Stimulated activated CD8-positive, alpha-beta memory T cell treated with anti-CD3 and anti-CD28 coated beads, Interleukin-15, amount 100 ng/mL, for 1 hour (primary cell): Measurements from ENCODE around the gene PIWIL4.
A peak's percentile ranks its signal among the peaks of the same experiment; 100 is the strongest.

Experiments used
- DNase-seq: peaks from one replicate; pipeline ENCODE4 v3.0.0-alpha.2; 2020; ENCODE audit warnings: low read depth

The PIWIL4 gene

DNA sequence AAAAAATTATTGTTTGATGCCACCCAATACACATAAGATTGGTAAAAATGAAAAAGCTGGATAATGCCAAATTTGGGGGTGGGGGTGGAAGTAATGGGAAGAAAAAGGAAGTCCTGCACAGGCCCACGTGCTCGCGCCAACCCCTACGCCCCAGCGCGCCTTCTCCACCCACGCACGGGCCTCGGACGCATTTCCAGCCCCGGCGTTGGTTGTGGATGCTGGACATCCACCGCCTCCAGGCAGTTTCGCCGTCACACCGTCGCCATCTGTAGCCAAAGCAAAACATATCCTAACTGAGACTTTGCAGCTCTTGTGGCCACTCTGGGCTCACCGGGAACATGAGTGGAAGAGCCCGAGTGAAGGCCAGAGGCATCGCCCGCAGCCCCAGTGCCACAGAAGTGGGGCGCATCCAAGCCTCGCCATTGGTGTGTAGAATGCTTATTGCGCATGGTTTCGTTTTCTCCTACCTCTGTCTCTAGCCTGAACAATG, at the start of gene PIWIL4:
PIWIL4 (plus strand) TSS at position 188 of the 490 bp plus-strand sequence; CDS start at position 339, 151 bp downstream.
- DNase-seq = no peak

DNA sequence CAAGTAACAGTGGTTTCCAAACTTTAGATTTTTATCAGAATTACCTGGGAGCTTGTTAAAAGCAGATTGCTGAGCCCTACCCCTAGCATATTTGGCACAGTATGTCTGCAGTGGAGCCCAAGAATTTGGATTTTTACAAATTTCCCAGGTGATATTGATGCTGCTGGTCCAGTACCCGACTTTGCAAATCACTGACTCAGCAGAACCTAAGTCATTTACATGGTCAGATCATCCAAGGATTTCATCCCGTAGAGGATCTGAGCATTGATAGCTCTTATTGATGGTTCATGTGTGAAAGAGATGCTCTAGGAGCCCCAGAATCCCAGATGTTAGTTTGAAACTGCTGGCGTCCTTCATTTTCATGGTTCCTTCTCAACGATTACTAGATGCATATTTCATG, 48.9 kb upstream of the PIWIL4 start:
- no peak for DNase-seq

- no peak for DNase-seq
Measured at GRCh38 chr11:94519478-94520084, 47.6 kb upstream of the PIWIL4 start.

- no peak for DNase-seq
Measured at GRCh38 chr11:94521684-94522083, 45.5 kb upstream of the PIWIL4 start.

DNA sequence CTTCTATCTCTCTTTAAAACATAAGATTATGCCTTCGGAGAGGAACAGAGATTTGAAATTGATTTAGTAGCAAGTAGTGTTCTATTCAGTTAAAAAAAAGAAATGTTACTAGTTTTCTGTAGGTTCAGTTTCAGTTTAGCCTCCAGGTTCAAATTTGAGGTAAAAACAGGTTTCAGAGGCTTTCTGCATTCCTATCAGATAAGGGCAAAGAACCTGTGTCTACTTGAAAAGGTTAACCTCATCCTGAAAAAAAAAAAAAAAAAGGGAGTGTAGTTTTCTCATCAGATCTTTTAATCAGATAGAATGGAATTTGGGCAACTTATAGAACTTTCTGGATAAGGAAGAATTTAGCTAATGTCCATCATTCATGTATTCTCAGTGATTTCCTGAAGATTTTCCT, 42.8 kb upstream of the PIWIL4 start:
- DNase-seq = no peak

GRCh38 chr11:94525546-94526324, 41.4 kb upstream of the PIWIL4 start:
- no peak for DNase-seq

- no peak for DNase-seq
Measured at GRCh38 chr11:94526645-94527438, 40.3 kb upstream of the PIWIL4 start.

- no peak for DNase-seq
Measured at GRCh38 chr11:94528551-94528950, 38.6 kb upstream of the PIWIL4 start.

GRCh38 chr11:94532211-94532610, 35.0 kb upstream of the PIWIL4 start:
- DNase-seq = no peak

- no peak for DNase-seq
Measured at GRCh38 chr11:94533206-94533605, 34.0 kb upstream of the PIWIL4 start.

DNA sequence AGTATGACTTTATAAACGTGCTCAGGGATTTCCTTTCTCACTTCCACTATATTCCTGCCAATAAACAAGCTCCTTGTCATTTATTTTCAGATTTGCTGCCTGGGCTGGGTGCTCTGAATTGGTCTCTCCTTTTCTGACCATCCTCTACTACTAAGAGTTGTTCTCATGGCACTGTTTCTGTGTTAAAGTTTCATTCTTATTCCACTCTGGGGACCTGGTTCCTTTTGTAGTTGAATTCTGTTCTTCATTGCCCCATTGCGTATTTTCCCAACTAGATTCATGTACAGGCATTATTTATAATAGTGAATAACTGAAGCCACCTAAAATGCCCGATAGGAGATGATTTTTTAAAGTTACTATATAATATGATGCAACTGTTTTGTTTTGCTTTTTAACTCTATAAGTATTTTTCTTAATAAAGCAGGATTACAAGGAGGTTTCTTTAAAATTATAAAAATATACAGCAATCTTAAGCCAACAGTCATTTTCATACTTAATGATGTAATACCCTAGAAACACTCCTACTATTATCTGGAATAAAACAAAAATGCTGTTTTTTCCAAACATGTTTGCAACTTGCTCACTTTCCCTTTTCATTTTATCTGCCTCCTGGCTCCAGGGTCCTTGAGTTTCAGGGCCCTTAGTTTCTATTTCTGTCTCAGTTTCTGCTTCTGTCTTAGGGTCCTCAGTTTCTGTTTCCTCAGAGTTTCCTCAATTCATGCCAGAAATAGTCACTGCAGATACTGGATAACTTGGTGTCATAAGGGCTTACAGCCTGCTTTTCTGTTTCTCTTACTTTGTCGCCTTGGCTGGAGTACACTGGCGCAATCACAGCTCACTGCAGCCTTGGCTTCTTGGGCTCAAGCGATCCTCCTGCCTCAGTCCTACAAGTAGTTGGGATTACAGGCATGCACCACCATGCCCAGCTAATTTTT, 33.2 kb upstream of the PIWIL4 start:
- no peak for DNase-seq

DNA sequence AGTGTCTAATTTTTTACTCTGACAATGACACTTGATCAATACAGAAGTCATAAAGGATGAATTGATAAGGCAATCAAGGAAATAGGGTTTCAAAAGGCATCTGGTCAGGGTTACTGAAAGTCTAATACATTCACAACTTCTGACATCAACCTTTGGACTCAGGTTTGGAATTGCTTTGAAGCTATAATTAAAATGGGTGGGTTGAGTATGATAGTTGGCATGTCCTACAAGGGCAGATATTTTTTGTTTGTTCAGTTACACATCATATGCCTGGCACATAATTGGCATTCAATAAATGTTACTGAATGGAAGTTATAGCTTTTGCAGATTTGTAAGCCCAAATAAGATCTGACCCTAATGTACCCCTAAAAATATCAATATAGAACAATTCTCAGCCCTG, 30.8 kb upstream of the PIWIL4 start:
- DNase-seq = no peak

DNA sequence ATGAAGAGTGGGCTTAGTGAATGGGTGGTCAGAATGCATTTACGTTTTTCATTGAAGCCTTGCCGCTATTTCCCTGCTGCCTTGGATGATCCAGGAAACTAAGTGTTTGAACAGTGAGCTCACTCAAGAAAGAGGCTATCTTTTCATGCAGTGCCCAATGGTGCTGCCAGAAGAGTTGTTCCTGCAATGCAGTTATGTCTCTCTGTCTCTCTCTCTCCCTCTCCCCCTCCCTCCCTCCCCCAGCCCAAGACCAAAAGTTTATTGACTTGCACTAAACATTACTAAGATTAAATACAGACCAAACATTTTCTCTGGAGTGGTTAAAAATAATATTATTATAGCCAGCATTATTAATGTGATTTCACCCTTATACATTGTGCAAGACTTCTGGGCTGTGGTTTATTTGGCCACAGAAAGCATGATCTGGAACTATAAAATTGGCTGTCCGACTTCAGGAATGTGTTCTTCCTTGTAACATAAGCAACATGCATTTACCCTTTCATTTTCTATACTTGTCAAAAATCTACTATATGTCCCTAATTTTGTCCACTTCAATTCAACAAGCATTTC, 30.1 kb upstream of the PIWIL4 start:
- DNase-seq = no peak

DNA sequence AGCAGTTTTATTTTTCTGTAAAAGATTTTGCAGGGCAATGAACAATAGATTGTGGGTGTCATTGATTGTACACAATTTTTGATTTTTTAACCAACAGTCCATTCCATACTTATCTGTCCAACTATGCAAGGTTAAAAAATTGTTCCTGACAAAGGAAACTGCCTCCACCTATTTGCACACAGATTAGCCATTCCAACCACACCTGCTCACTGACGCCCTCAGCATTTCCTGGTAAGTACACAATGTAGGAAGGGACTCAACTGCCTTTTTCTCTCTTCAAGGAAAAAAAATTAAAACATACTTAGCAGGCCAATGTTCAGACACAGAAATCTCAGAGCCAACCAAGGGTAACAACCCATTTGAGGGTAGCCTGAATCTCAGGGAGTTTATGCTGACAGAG, 27.7 kb upstream of the PIWIL4 start:
- DNase-seq = no peak

- peak; percentile 40 for DNase-seq
Measured at GRCh38 chr11:94543695-94544645, 23.2 kb upstream of the PIWIL4 start, which contains the start of gene FUT4. TSS of gene FUT4 (plus strand) at chr11:94543921. CDS start at chr11:94544134, 213 bp downstream.

DNA sequence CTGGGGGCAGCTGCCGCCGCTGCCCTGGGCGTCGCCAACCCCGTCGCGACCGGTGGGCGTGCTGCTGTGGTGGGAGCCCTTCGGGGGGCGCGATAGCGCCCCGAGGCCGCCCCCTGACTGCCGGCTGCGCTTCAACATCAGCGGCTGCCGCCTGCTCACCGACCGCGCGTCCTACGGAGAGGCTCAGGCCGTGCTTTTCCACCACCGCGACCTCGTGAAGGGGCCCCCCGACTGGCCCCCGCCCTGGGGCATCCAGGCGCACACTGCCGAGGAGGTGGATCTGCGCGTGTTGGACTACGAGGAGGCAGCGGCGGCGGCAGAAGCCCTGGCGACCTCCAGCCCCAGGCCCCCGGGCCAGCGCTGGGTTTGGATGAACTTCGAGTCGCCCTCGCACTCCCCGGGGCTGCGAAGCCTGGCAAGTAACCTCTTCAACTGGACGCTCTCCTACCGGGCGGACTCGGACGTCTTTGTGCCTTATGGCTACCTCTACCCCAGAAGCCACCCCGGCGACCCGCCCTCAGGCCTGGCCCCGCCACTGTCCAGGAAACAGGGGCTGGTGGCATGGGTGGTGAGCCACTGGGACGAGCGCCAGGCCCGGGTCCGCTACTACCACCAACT, 22.4 kb upstream of the PIWIL4 start:
- no peak for DNase-seq

DNA sequence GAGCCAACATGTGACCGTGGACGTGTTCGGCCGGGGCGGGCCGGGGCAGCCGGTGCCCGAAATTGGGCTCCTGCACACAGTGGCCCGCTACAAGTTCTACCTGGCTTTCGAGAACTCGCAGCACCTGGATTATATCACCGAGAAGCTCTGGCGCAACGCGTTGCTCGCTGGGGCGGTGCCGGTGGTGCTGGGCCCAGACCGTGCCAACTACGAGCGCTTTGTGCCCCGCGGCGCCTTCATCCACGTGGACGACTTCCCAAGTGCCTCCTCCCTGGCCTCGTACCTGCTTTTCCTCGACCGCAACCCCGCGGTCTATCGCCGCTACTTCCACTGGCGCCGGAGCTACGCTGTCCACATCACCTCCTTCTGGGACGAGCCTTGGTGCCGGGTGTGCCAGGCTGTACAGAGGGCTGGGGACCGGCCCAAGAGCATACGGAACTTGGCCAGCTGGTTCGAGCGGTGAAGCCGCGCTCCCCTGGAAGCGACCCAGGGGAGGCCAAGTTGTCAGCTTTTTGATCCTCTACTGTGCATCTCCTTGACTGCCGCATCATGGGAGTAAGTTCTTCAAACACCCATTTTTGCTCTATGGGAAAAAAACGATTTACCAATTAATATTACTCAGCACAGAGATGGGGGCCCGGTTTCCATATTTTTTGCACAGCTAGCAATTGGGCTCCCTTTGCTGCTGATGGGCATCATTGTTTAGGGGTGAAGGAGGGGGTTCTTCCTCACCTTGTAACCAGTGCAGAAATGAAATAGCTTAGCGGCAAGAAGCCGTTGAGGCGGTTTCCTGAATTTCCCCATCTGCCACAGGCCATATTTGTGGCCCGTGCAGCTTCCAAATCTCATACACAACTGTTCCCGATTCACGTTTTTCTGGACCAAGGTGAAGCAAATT, 21.7 kb upstream of the PIWIL4 start:
- DNase-seq = no peak

DNA sequence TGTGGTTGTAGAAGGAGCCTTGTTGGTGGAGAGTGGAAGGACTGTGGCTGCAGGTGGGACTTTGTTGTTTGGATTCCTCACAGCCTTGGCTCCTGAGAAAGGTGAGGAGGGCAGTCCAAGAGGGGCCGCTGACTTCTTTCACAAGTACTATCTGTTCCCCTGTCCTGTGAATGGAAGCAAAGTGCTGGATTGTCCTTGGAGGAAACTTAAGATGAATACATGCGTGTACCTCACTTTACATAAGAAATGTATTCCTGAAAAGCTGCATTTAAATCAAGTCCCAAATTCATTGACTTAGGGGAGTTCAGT, 21.1 kb upstream of the PIWIL4 start:
- DNase-seq = no peak

DNA sequence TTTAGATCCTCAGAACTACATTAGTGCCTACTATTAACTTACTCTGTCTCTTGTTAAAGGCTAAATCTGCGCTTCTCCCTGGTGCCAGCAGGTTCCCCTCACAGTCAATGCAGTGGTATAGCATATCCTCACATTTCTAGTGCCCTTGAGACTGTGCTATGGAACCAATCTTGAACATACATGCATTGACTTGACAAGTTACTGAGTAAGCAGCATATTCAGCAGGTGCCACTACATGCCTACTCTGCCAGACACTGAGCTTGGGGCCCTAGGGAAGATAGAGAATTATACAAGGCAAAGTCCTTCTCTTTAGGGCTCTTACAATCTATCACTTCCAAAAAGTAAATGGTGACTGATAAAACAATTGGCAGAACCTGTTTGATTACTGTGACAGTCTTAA, 20.3 kb upstream of the PIWIL4 start:
- DNase-seq = no peak
